ENCODE results near the gene LRP1B.

The LRP1B gene

DNA sequence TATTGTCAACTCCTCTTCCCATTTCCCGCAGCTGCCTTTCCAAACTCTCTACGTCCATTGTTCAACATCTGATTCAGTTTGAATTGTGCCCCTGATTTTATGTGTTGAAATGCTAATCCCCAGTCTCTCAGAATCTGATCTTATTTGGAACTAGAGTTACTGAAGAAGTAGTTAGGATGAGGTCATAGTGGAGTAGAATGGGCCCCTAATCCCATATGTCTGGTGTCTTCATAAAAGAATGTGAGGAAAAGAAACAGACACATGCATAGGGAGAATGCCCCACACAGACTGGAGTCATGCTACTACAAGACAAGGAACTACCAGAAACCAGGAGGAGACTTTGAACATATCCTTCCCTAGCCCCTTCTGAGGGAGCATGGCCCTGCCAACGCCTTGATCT, 99.2 kb downstream of the LRP1B start:
- Histone ChIP-seq H3K4me3 (ENCODE audit: low read depth, low read length, poor library complexity, severe bottlenecking) (no peak overlapping the region), H3K9me2 (ENCODE audit: low read depth, low read length) (no peaks in the 10 kb centered on the region), H3K27me3 (ENCODE audit: insufficient read depth, low read length) (no peaks in the 10 kb centered on the region), H3K4me2 (ENCODE audit: low read length) (no peak overlapping the region), H3K36me3 (ENCODE audit: insufficient read depth, low read length) (no peaks in the 10 kb centered on the region), H3K27ac (ENCODE audit: low read depth, low read length, poor library complexity, severe bottlenecking) (no peak overlapping the region), H3K9me3 (ENCODE audit: low read length) (no peaks in the 10 kb centered on the region), H3K9ac (ENCODE audit: low read length) (no peak overlapping the region), H2AFZ (ENCODE audit: low read length) (no peak overlapping the region), H3F3A (ENCODE audit: insufficient read depth, low read length) (no peaks in the 10 kb centered on the region), H3K4me1 (ENCODE audit: insufficient read depth, low read length, severe bottlenecking) (no peaks in the 10 kb centered on the region), H3K79me2 (ENCODE audit: insufficient read depth, low read length) (no peaks in the 10 kb centered on the region), H4K20me1 (ENCODE audit: insufficient read depth, low read length) (no peaks in the 10 kb centered on the region)
- TF ChIP-seq EZH2 (IDR thresholded peaks at IDR 0.05; ENCODE audit: borderline replicate concordance, low read length): no peak
- TF ChIP-seq, protein P1, sequence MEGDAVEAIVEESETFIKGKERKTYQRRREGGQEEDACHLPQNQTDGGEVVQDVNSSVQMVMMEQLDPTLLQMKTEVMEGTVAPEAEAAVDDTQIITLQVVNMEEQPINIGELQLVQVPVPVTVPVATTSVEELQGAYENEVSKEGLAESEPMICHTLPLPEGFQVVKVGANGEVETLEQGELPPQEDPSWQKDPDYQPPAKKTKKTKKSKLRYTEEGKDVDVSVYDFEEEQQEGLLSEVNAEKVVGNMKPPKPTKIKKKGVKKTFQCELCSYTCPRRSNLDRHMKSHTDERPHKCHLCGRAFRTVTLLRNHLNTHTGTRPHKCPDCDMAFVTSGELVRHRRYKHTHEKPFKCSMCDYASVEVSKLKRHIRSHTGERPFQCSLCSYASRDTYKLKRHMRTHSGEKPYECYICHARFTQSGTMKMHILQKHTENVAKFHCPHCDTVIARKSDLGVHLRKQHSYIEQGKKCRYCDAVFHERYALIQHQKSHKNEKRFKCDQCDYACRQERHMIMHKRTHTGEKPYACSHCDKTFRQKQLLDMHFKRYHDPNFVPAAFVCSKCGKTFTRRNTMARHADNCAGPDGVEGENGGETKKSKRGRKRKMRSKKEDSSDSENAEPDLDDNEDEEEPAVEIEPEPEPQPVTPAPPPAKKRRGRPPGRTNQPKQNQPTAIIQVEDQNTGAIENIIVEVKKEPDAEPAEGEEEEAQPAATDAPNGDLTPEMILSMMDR (IDR thresholded peaks at IDR 0.05; ENCODE audit: low read length): no peak

DNA sequence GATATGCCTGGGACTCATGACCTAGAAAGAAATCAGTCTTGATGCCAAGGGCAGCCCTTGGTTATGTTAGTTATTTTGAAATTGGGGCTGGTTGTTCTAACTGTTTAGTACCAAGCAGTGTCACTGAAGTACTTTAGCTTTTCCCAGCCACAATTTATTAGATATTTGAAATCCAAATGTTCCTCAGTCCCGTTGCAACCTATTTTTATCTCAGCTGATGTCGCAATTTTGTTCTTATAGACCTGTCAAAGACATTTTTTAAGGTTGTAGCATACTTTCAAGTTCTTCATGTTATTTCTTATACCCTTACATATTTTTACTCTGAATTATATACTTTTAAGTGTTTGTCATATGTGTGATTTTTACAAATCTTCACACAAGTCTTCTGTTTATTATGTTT, 100.1 kb downstream of the LRP1B start:
- Histone ChIP-seq H3K4me1 (ENCODE audit: insufficient read depth, low read length, severe bottlenecking) (no peaks in the 10 kb centered on the region), H3K27me3 (ENCODE audit: insufficient read depth, low read length) (no peaks in the 10 kb centered on the region), H3K36me3 (ENCODE audit: insufficient read depth, low read length) (no peaks in the 10 kb centered on the region), H3F3A (ENCODE audit: insufficient read depth, low read length) (no peaks in the 10 kb centered on the region), H3K4me3 (ENCODE audit: low read depth, low read length, poor library complexity, severe bottlenecking) (no peak overlapping the region), H3K79me2 (ENCODE audit: insufficient read depth, low read length) (no peaks in the 10 kb centered on the region), H3K9me2 (ENCODE audit: low read depth, low read length) (no peaks in the 10 kb centered on the region), H3K9ac (ENCODE audit: low read length) (no peak overlapping the region), H3K27ac (ENCODE audit: low read depth, low read length, poor library complexity, severe bottlenecking) (no peak overlapping the region), H2AFZ (ENCODE audit: low read length) (no peak overlapping the region), H3K4me2 (ENCODE audit: low read length) (no peak overlapping the region), H4K20me1 (ENCODE audit: insufficient read depth, low read length) (no peaks in the 10 kb centered on the region), H3K9me3 (ENCODE audit: low read length) (no peaks in the 10 kb centered on the region)
- TF ChIP-seq EZH2 (IDR thresholded peaks at IDR 0.05; ENCODE audit: borderline replicate concordance, low read length): no peak
- TF ChIP-seq, protein P1 (IDR thresholded peaks at IDR 0.05; ENCODE audit: low read length): no peak

DNA sequence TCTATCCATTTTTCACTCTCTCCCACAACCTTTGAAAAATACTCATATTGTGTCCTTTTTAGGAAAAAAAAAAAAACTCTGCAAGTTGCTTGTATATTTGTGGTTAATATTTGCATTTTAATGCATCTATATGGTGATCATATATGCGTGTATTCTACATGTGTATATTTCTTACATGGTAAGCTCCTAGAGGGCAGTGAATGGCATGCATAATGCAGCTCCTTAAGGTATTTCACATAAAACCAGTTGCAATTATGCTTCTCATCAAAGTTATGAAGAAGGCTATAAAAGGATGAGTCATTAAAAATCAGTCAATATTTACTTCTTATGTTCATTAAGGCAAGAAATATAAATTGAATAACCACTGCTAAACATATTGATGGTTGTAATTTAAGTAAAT, 100.8 kb downstream of the LRP1B start:
- Histone ChIP-seq H3F3A (ENCODE audit: insufficient read depth, low read length) (no peaks in the 10 kb centered on the region), H3K4me3 (ENCODE audit: low read depth, low read length, poor library complexity, severe bottlenecking) (no peak overlapping the region), H3K9me2 (ENCODE audit: low read depth, low read length) (no peaks in the 10 kb centered on the region), H3K9ac (ENCODE audit: low read length) (no peak overlapping the region), H3K79me2 (ENCODE audit: insufficient read depth, low read length) (no peaks in the 10 kb centered on the region), H4K20me1 (ENCODE audit: insufficient read depth, low read length) (no peaks in the 10 kb centered on the region), H2AFZ (ENCODE audit: low read length) (no peak overlapping the region), H3K27me3 (ENCODE audit: insufficient read depth, low read length) (no peaks in the 10 kb centered on the region), H3K36me3 (ENCODE audit: insufficient read depth, low read length) (no peaks in the 10 kb centered on the region), H3K27ac (ENCODE audit: low read depth, low read length, poor library complexity, severe bottlenecking) (no peak overlapping the region), H3K4me2 (ENCODE audit: low read length) (no peak overlapping the region), H3K9me3 (ENCODE audit: low read length) (no peaks in the 10 kb centered on the region), H3K4me1 (ENCODE audit: insufficient read depth, low read length, severe bottlenecking) (no peaks in the 10 kb centered on the region)
- TF ChIP-seq EZH2 (IDR thresholded peaks at IDR 0.05; ENCODE audit: borderline replicate concordance, low read length): no peak
- TF ChIP-seq, protein P1 (IDR thresholded peaks at IDR 0.05; ENCODE audit: low read length): no peak
